Activated naive CD4-positive, alpha-beta T cell treated with anti-CD3 and anti-CD28 coated beads, Interleukin-2, amount 10 ng/mL, durations not matched to agents 7 days and 5 days (primary cell): ENCODE measurements around the gene MYBBP1A.

Experiments used
- CTCF ChIA-PET: fragments of 350-600 bp; sonication (Branson Sonifier 250); formaldehyde crosslinking; loops from one replicate; lab custom pipeline; 2021; ENCODE audit warnings: antibody characterized with exemption; lab: Charles Lee
- DNase-seq: peaks from one replicate; pipeline ENCODE4 v3.0.0-alpha.2; 2020
- H3K27ac Mint-ChIP-seq: one replicate; pipeline ENCODE4 v1.8.0; 2021; ENCODE audit warnings: mild to moderate bottlenecking, moderate library complexity, mixed read lengths
- H3K27me3 Mint-ChIP-seq: one replicate; pipeline ENCODE4 v1.8.0; 2021; ENCODE audit warnings: mild to moderate bottlenecking, mixed read lengths
- H3K36me3 Mint-ChIP-seq: one replicate; pipeline ENCODE4 v1.8.0; 2021; ENCODE audit warnings: mixed read lengths
- H3K4me1 Mint-ChIP-seq: one replicate; pipeline ENCODE4 v1.8.0; 2021; ENCODE audit warnings: mixed read lengths
- H3K4me3 Mint-ChIP-seq: one replicate; pipeline ENCODE4 v1.8.0; 2021; ENCODE audit warnings: mild to moderate bottlenecking, moderate library complexity, mixed read lengths
- H3K9me3 Mint-ChIP-seq: one replicate; pipeline ENCODE4 v1.8.0; 2021; ENCODE audit warnings: mixed read lengths

MYBBP1A gene

DNA sequence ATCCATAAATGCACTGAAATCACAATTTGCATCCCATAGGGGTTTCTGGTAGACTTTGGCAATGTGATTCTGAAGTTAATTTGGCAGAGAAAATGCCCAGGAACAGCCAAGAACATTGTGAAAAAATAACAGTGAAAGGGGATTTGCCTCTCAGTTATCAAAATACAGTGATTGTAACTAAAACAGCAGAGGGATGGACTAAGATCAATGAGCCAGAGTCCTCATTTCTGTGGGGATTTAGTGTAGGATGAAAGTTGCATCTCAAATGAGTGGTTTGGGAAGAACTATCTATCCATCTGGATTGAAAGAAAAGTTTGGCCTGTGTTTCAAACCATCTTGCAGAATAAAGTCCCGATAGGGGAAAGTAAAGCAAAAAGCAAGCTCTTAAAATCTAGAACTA is 28.1 kb downstream of the MYBBP1A start:
- Mint-ChIP-seq H3K36me3 (no peaks in the 10 kb centered on the region), H3K27ac (no peak overlapping the region), H3K4me3 (no peak overlapping the region), H3K9me3 (no peaks in the 10 kb centered on the region), H3K4me1 (no peaks in the 10 kb centered on the region), H3K27me3 (peaks cover 57% of the 10 kb centered on the region)
- DNase-seq = no peak
- CTCF ChIA-PET = interaction anchor here (2.0 kb wide), 1 partner anchor 106 kb away, joined by 6 read pairs; no protein-coding TSS in a partner anchor

- Mint-ChIP-seq H3K27me3 (peaks cover 52% of the 10 kb centered on the region), H3K4me1 (no peaks in the 10 kb centered on the region), H3K9me3 (no peaks in the 10 kb centered on the region), H3K4me3 (no peak overlapping the region), H3K36me3 (no peaks in the 10 kb centered on the region), H3K27ac (peak overlapping the region; percentile 75)
- DNase-seq = no peak
- CTCF ChIA-PET = interaction anchor here (2.0 kb wide), 1 partner anchor 105 kb away, joined by 6 read pairs; no protein-coding TSS in a partner anchor
Observed at GRCh38 chr17:4525691-4526397, 29.3 kb downstream of the MYBBP1A start.

DNA sequence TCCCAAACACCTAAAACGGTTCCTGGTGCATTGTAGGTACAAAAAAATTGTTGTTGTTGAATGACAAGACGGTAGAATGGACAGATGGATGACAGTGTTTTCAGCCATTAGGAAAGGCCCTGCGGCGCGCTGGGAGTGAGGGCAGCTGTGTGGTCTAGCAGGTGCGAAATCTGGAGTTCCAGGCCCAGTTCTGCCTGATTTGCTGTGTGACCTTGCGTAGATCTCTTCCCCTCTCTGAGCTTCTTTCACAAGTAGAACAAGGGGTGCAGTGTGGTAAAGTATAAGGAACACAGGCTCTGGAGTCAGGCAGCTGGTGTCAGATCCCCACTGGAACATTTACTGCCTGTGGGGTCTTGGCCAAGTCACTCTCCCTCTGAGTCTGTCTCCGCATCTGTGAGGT is 31.2 kb downstream of the MYBBP1A start:
- Mint-ChIP-seq H3K27ac (no peak overlapping the region), H3K27me3 (peaks cover 47% of the 10 kb centered on the region), H3K4me1 (no peaks in the 10 kb centered on the region), H3K36me3 (no peaks in the 10 kb centered on the region), H3K4me3 (no peak overlapping the region), H3K9me3 (no peaks in the 10 kb centered on the region)
- CTCF ChIA-PET = no interaction called here
- no peak for DNase-seq

DNA sequence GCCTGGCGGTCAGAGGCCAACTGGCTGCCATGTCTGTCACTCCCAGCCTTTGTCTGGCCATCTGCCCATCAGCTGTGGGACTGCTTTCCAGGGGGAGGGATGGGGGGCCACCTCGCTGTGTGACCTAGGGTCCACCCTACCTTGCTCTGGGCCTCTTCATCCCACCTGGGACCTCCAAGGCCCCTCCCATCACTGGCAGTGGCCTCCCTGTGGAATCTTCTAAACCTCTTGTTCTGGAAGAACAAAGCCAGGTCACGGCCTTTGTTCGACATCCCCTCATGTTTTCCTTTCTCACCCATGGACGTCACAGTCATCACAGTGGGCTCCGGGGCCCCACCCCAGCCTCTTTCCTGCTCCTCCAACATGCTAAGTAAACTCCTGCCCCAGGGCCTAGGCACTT is 32.5 kb downstream of the MYBBP1A start:
- no peak for DNase-seq
- CTCF ChIA-PET = no interaction called here
- Mint-ChIP-seq H3K27ac (no peak overlapping the region), H3K36me3 (no peaks in the 10 kb centered on the region), H3K4me1 (no peaks in the 10 kb centered on the region), H3K27me3 (peaks cover 45% of the 10 kb centered on the region), H3K9me3 (no peaks in the 10 kb centered on the region), H3K4me3 (no peak overlapping the region)

DNA sequence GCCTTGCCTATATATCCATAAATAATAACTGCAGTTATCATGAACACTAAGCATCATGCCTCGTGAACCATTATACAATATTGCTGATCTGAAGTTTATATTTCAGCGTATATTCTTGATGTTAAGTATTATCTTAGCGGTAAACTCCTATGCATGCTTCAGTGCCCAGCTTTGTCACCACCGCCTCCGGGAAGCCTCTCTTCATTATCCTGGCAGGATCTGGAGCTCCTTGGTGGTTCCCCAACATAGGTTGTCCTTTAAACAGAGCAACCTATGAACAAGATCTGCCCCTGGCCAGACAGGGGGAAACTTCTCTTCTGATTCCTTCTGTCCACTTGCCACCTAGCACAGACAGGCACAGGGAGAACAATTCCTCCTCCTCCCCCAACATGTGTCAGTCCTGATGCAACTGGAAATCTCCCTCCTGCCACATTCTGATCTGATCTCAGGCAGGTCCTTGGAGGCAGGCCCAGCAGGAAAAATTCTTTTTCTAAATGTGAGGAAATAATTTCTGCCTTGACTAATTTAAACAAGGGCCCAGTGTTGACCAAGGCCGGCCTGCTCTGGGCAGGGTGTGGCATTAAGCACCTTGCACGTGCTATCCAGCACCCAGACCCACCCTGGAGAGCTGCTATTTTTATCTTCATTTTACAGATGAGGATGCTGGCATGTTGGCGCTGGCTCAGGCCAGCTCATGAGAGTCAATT is 34.1 kb downstream of the MYBBP1A start:
- Mint-ChIP-seq H3K4me1 (no peaks in the 10 kb centered on the region), H3K27ac (no peak overlapping the region), H3K9me3 (no peaks in the 10 kb centered on the region), H3K27me3 (peaks cover 36% of the 10 kb centered on the region), H3K4me3 (no peak overlapping the region), H3K36me3 (no peaks in the 10 kb centered on the region)
- no peak for DNase-seq
- CTCF ChIA-PET = no interaction called here

GRCh38 chr17:4520060-4520893 is 34.9 kb downstream of the MYBBP1A start:
- CTCF ChIA-PET = interaction anchor here (1.0 kb wide), 1 partner anchor 100 kb away, joined by 3 read pairs; no protein-coding TSS in a partner anchor
- no peaks in the 10 kb centered on the region for H3K36me3 Mint-ChIP-seq
- no peak overlapping the region for H3K27ac Mint-ChIP-seq
- no peak overlapping the region for H3K4me3 Mint-ChIP-seq
- H3K9me3 Mint-ChIP-seq = no peaks in the 10 kb centered on the region
- peaks cover 29% of the 10 kb centered on the region for H3K27me3 Mint-ChIP-seq
- no peaks in the 10 kb centered on the region for H3K4me1 Mint-ChIP-seq
- DNase-seq = no peak

DNA sequence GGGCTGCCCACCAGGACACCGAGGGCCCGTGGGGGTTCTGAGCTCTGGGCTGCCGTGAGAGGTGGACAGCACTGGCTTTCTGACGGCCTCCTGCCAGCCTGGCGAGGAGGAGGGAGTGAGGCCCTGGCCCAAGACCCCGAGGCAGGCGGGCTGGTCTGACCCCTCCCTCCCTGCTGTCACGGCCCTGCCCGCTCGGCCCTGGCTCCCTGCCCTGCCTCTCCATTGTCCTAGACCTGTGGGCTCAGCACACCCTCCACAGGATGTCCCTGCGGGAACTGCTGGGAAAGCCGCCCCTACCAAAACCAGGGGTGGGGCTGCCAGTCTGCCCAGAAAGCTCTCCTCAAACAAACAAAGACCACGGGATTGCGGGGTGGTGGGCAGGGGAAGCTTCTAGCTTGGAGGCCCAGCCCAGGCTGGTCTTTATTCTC is 35.8 kb downstream of the MYBBP1A start:
- CTCF ChIA-PET = interaction anchor here (1.0 kb wide), 1 partner anchor 99 kb away, joined by 3 read pairs; no protein-coding TSS in a partner anchor
- H3K9me3 Mint-ChIP-seq = no peaks in the 10 kb centered on the region
- H3K27ac Mint-ChIP-seq = no peak overlapping the region
- peaks cover 22% of the 10 kb centered on the region for H3K27me3 Mint-ChIP-seq
- H3K4me3 Mint-ChIP-seq = no peak overlapping the region
- no peak for DNase-seq
- H3K36me3 Mint-ChIP-seq = no peaks in the 10 kb centered on the region
- H3K4me1 Mint-ChIP-seq = no peaks in the 10 kb centered on the region

- no peak for DNase-seq
- CTCF ChIA-PET = no interaction called here
- Mint-ChIP-seq H3K36me3 (no peaks in the 10 kb centered on the region), H3K27me3 (peaks cover 22% of the 10 kb centered on the region), H3K4me3 (no peak overlapping the region), H3K27ac (no peak overlapping the region), H3K9me3 (no peaks in the 10 kb centered on the region), H3K4me1 (no peaks in the 10 kb centered on the region)
Observed at GRCh38 chr17:4518901-4519300, 36.3 kb downstream of the MYBBP1A start.

DNA sequence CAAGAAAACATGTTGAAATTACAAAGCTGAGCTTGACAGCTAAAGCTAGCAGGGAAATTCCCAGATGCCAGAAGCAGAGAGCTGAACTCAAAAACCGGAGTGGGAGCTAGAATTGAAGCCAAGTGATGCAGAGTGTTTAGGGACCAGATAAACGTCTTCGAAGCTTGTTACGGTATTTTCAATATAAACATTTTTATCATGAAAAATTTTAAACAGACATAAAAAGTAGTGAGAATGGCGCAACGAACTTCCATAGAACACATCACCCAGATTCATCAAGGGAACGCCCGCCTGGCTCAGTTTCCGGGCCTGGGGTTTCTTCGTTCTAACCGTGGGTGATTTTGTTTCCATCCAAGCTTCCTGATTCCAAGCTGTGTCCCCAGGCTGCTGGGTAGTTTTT is 38.4 kb downstream of the MYBBP1A start:
- DNase-seq = no peak
- CTCF ChIA-PET = no interaction called here
- Mint-ChIP-seq H3K4me1 (no peaks in the 10 kb centered on the region), H3K27ac (no peak overlapping the region), H3K9me3 (no peaks in the 10 kb centered on the region), H3K36me3 (no peaks in the 10 kb centered on the region), H3K4me3 (no peak overlapping the region), H3K27me3 (peaks cover 18% of the 10 kb centered on the region)

- DNase-seq = no peak
- Mint-ChIP-seq H3K27me3 (peaks cover 21% of the 10 kb centered on the region), H3K9me3 (no peaks in the 10 kb centered on the region), H3K4me3 (no peak overlapping the region), H3K27ac (no peak overlapping the region), H3K36me3 (no peaks in the 10 kb centered on the region), H3K4me1 (peaks cover 2% of the 10 kb centered on the region)
- CTCF ChIA-PET = no interaction called here
Observed at GRCh38 chr17:4515501-4515900, 39.7 kb downstream of the MYBBP1A start.

GRCh38 chr17:4514779-4515178 is 40.4 kb downstream of the MYBBP1A start:
- H3K9me3 Mint-ChIP-seq = no peaks in the 10 kb centered on the region
- no peak for DNase-seq
- no peak overlapping the region for H3K4me3 Mint-ChIP-seq
- CTCF ChIA-PET = no interaction called here
- H3K4me1 Mint-ChIP-seq = peaks cover 4% of the 10 kb centered on the region
- no peak overlapping the region for H3K27ac Mint-ChIP-seq
- H3K27me3 Mint-ChIP-seq = peaks cover 18% of the 10 kb centered on the region
- no peaks in the 10 kb centered on the region for H3K36me3 Mint-ChIP-seq

GRCh38 chr17:4514206-4514605 is 41.0 kb downstream of the MYBBP1A start:
- CTCF ChIA-PET = no interaction called here
- no peaks in the 10 kb centered on the region for H3K36me3 Mint-ChIP-seq
- H3K27me3 Mint-ChIP-seq = peaks cover 23% of the 10 kb centered on the region
- H3K27ac Mint-ChIP-seq = no peak overlapping the region
- peaks cover 9% of the 10 kb centered on the region for H3K4me1 Mint-ChIP-seq
- no peak for DNase-seq
- H3K9me3 Mint-ChIP-seq = no peaks in the 10 kb centered on the region
- H3K4me3 Mint-ChIP-seq = no peak overlapping the region

DNA sequence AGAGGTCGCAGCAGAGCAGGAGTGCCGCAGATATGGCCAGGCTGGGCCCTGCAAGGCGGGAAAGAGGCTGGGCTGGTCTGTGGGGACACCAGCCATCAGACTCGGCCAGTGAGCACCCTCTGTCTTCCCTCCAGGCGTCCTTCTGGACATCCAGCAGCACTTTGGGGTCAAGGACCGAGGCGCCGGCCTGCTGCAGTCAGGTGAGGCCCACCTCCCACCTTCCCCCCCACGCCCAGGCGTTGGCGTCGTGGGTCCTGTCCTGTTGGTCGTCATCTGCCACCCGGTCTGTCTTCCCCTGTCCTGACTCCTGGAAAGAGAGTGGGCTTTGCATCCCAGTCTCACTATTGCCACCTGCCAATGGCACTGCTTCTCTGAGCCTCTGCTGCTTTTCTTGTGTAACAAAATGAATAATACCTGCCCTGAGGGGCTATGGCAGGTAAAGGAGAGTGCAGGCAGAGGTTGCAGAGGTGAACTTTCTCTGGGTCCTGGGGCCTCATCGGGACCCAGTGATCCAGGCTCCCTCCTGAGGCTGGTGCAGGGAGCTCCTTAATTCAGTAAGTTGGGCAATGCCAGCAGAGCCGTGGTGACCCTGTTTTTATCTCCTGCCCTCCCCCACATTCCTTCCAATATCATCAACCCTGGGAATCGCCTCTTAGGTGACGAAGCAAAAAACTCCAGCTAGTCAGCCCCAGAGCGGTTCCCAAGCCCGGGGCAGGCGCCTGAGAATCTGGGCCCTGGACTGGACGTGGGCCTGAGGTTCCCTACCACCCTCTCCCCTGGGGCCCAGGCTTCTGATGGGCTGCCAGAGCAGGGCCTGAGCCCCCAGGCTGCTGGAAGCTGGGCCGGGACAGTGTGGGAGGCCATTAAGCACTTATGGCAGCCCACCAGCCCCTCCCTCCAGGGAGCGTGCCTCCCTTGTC is 41.8 kb downstream of the MYBBP1A start:
- H3K27me3 Mint-ChIP-seq = peaks cover 21% of the 10 kb centered on the region
- H3K9me3 Mint-ChIP-seq = no peaks in the 10 kb centered on the region
- peaks cover 18% of the 10 kb centered on the region for H3K4me1 Mint-ChIP-seq
- no peaks in the 10 kb centered on the region for H3K36me3 Mint-ChIP-seq
- no peak for DNase-seq
- CTCF ChIA-PET = no interaction called here
- no peak overlapping the region for H3K27ac Mint-ChIP-seq
- H3K4me3 Mint-ChIP-seq = no peak overlapping the region
